Neural cell (in vitro differentiated cells): Measurements from ENCODE around the gene NACA.

Experiments used
- CTCF ChIP-seq: fragments of 450-650 bp; IDR thresholded peaks from 2 replicates; pipeline ENCODE4 v1.5.1; 2014; ENCODE audit warnings: antibody characterized with exemption, mild to moderate bottlenecking, moderate library complexity; ENCODE audit not compliant: poor library complexity, severe bottlenecking
- EP300 ChIP-seq: fragments of 450-650 bp; conservative IDR thresholded peaks from 2 replicates; pipeline ENCODE4 v1.6.1; 2014; ENCODE audit warnings: antibody characterized with exemption, mild to moderate bottlenecking, moderate library complexity; ENCODE audit not compliant: poor library complexity, severe bottlenecking
- EZH2 ChIP-seq: fragments of 200-600, 300-800 bp; shearing (Covaris generic), sonication (generic); IDR thresholded peaks from 2 replicates; pipeline ENCODE4 v1.6.1; 2014; ENCODE audit warnings: antibody characterized with exemption, low read length, borderline replicate concordance, mild to moderate bottlenecking; ENCODE audit not compliant: insufficient read depth, poor library complexity, severe bottlenecking
- MXI1 ChIP-seq: fragments of 450-650 bp; conservative IDR thresholded peaks from 2 replicates; pipeline ENCODE4 v1.6.1; 2014; ENCODE audit warnings: antibody characterized with exemption, mild to moderate bottlenecking; ENCODE audit not compliant: poor library complexity, severe bottlenecking
- POLR2AphosphoS5 ChIP-seq: IDR thresholded peaks from 2 replicates; pipeline ENCODE4 v1.6.1; 2012
- RAD21 ChIP-seq: fragments of 450-650 bp; conservative IDR thresholded peaks from 2 replicates; pipeline ENCODE4 v1.6.1; 2014; ENCODE audit warnings: antibody characterized with exemption, mild to moderate bottlenecking, moderate library complexity
- REST ChIP-seq: IDR thresholded peaks from 2 replicates; pipeline ENCODE4 v1.6.1; 2012; ENCODE audit warnings: borderline replicate concordance

DNA sequence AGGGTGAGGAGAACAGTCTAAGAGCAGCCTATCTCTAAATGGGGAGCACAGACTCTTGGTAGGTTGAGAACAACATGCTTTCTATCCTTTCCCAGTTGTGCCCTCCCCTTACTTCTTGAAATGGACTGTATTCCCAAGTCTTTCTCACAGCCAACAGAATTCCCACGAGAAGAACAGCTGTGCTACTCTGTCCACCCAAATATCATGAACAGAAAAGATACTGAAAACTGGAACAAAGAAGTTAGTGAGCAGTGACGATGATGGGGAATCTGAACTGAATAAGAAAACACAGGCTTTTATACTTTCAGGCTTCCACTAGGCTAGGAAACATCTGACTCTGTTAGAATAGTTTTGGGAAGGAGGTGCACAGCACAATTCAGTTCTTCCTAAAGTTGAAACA, 3.4 kb downstream of the NACA start:
- TF ChIP-seq CTCF (no peak), RAD21 (no peak), EP300 (no peak), MXI1 (no peak), POLR2AphosphoS5 (no peak), REST (no peak), EZH2 (no peak)
